Measurements from ENCODE around the gene PRCC. TPM values are rescaled to one million over a fixed set of nuclear protein-coding genes. Genes with fewer than 3 reads are reported as not detected.
A peak's percentile ranks its signal among the peaks of the same experiment; 100 is the strongest.

The PRCC gene
- total and polyA plus RNA-seq, 2 of the 13 experiments (the other 11 are each of a cell fraction or from before 2014, with no cell fraction given): 24.2 to 40.5 TPM

GRCh38 chr1:156750711-156751450, 16.5 kb upstream of the PRCC start (continued):
- no peak for TF ChIP-seq ZNF709 (CRISPR knock-in tag; IDR thresholded peaks at IDR 0.05)
- TF ChIP-seq PCBP1 (IDR thresholded peaks at IDR 0.05; ENCODE audit: borderline replicate concordance, low read depth, low read length): 0 out of 2 replicates have a peak, but pooled peaks have one; percentile 12
- TF ChIP-seq KDM1A (CRISPR knock-in tag; IDR thresholded peaks at IDR 0.05): no peak
- TF ChIP-seq NRL (CRISPR knock-in tag; IDR thresholded peaks at IDR 0.05; ENCODE audit: borderline replicate concordance): 0 out of 2 replicates have a peak, but pooled peaks have one; percentile 18
- no peak for TF ChIP-seq ZNF557 (CRISPR knock-in tag; IDR thresholded peaks at IDR 0.05)
- TF ChIP-seq ZNF704 (CRISPR knock-in tag; IDR thresholded peaks at IDR 0.05; ENCODE audit: borderline replicate concordance): no peak
- TF ChIP-seq NFE2 (CRISPR knock-in tag; IDR thresholded peaks at IDR 0.05): no peak
- TF ChIP-seq ZNF382 (CRISPR knock-in tag; IDR thresholded peaks at IDR 0.05; ENCODE audit: borderline replicate concordance): no peak
- TF ChIP-seq ZBTB1 (CRISPR knock-in tag; IDR thresholded peaks at IDR 0.05; ENCODE audit: borderline replicate concordance): no peak
- TF ChIP-seq ZIK1 (CRISPR knock-in tag; IDR thresholded peaks at IDR 0.05; ENCODE audit: borderline replicate concordance, low read depth): no peak
- no peak; the same call in 1 of the 2 replicates for TF ChIP-seq HOXA3 (CRISPR knock-in tag; IDR thresholded peaks at IDR 0.05)
- TF ChIP-seq ZNF792 (CRISPR knock-in tag; IDR thresholded peaks at IDR 0.05): no peak
- no peak for TF ChIP-seq ZNF644 (CRISPR knock-in tag; IDR thresholded peaks at IDR 0.05; ENCODE audit: low read depth)
- TF ChIP-seq ZNF317 (CRISPR knock-in tag; IDR thresholded peaks at IDR 0.05): peak; percentile 45; the same call in 1 of the 2 replicates
- no peak for TF ChIP-seq PITX1 (CRISPR knock-in tag; IDR thresholded peaks at IDR 0.05)
- TF ChIP-seq TP53 (CRISPR knock-in tag; conservative IDR thresholded peaks at IDR 0.05): no peak
- TF ChIP-seq, protein P1, sequence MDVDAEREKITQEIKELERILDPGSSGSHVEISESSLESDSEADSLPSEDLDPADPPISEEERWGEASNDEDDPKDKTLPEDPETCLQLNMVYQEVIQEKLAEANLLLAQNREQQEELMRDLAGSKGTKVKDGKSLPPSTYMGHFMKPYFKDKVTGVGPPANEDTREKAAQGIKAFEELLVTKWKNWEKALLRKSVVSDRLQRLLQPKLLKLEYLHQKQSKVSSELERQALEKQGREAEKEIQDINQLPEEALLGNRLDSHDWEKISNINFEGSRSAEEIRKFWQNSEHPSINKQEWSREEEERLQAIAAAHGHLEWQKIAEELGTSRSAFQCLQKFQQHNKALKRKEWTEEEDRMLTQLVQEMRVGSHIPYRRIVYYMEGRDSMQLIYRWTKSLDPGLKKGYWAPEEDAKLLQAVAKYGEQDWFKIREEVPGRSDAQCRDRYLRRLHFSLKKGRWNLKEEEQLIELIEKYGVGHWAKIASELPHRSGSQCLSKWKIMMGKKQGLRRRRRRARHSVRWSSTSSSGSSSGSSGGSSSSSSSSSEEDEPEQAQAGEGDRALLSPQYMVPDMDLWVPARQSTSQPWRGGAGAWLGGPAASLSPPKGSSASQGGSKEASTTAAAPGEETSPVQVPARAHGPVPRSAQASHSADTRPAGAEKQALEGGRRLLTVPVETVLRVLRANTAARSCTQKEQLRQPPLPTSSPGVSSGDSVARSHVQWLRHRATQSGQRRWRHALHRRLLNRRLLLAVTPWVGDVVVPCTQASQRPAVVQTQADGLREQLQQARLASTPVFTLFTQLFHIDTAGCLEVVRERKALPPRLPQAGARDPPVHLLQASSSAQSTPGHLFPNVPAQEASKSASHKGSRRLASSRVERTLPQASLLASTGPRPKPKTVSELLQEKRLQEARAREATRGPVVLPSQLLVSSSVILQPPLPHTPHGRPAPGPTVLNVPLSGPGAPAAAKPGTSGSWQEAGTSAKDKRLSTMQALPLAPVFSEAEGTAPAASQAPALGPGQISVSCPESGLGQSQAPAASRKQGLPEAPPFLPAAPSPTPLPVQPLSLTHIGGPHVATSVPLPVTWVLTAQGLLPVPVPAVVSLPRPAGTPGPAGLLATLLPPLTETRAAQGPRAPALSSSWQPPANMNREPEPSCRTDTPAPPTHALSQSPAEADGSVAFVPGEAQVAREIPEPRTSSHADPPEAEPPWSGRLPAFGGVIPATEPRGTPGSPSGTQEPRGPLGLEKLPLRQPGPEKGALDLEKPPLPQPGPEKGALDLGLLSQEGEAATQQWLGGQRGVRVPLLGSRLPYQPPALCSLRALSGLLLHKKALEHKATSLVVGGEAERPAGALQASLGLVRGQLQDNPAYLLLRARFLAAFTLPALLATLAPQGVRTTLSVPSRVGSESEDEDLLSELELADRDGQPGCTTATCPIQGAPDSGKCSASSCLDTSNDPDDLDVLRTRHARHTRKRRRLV (CRISPR knock-in tag; IDR thresholded peaks at IDR 0.05): 0 out of 2 replicates have a peak, but pooled peaks have one; percentile 60
- TF ChIP-seq ZNF275 (CRISPR knock-in tag; IDR thresholded peaks at IDR 0.05; ENCODE audit: borderline replicate concordance): no peak
- no peak for TF ChIP-seq SOX13 (IDR thresholded peaks at IDR 0.05)
- TF ChIP-seq SOX13 (CRISPR knock-in tag; conservative IDR thresholded peaks at IDR 0.05 in 1 of 2, IDR thresholded peaks at IDR 0.05 in 1 of 2): 0 out of 4 replicates have a peak, but pooled peaks of 1 of the 2 experiments have one; percentile 10
- 0 out of 2 replicates have a peak, but pooled peaks have one; percentile 18 for TF ChIP-seq BRD4 (CRISPR knock-in tag; IDR thresholded peaks at IDR 0.05)
- TF ChIP-seq ZFYVE20 (CRISPR knock-in tag; IDR thresholded peaks at IDR 0.05; ENCODE audit: borderline replicate concordance, low read depth): no peak
- TF ChIP-seq, protein P2, sequence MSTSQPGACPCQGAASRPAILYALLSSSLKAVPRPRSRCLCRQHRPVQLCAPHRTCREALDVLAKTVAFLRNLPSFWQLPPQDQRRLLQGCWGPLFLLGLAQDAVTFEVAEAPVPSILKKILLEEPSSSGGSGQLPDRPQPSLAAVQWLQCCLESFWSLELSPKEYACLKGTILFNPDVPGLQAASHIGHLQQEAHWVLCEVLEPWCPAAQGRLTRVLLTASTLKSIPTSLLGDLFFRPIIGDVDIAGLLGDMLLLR (CRISPR knock-in tag; IDR thresholded peaks at IDR 0.05): no peak
